ENCODE measurements around the gene GH2.
"Not testable (repeated sequence)": the region's sequence is repeated elsewhere in the genome, so short reads cannot be mapped to it uniquely, and the experiment has no call there.

DNA sequence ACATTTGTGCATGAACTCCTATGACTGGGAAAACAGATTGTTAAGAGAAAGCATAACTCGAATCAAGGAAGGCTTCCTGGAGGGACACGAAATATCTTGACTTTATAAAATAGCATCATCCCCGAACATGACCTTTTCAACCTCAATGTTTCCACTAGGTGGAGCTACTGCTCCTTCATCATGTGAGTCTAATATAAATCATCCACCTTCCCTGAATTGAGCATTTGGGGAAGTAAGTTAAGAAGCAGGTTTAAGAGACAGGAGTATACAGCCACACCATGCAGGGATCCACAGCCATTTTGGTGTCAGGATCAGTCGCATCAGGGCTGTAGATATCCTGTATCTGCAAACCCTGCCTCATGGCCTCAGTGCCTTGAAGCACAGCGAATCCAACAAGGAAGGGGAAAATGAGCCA, 22.1 kb upstream of the GH2 start:
- TF ChIP-seq, protein P1, sequence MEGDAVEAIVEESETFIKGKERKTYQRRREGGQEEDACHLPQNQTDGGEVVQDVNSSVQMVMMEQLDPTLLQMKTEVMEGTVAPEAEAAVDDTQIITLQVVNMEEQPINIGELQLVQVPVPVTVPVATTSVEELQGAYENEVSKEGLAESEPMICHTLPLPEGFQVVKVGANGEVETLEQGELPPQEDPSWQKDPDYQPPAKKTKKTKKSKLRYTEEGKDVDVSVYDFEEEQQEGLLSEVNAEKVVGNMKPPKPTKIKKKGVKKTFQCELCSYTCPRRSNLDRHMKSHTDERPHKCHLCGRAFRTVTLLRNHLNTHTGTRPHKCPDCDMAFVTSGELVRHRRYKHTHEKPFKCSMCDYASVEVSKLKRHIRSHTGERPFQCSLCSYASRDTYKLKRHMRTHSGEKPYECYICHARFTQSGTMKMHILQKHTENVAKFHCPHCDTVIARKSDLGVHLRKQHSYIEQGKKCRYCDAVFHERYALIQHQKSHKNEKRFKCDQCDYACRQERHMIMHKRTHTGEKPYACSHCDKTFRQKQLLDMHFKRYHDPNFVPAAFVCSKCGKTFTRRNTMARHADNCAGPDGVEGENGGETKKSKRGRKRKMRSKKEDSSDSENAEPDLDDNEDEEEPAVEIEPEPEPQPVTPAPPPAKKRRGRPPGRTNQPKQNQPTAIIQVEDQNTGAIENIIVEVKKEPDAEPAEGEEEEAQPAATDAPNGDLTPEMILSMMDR (IDR thresholded peaks at IDR 0.05 in 8 of 11, conservative IDR thresholded peaks at IDR 0.05 in 3 of 11): peak in 9 of 11 experiments; percentile 24 to 68 (median 52)
- TF ChIP-seq POLR2AphosphoS5, POLR2A (IDR thresholded peaks at IDR 0.05): not testable (repeated sequence)

All from spleen (tissue), 7 donors.